GM12878 (cell line): ENCODE results near the gene CACNA1D. TPM values are rescaled to one million over a fixed set of nuclear protein-coding genes. Genes with fewer than 3 reads are reported as not detected.

Experiments
- CHD2 ChIP-seq: IDR thresholded peaks from 2 replicates; pipeline ENCODE4 v1.6.1; 2011; ENCODE audit warnings: low read depth, low read length, improper control_type of control experiment, borderline replicate concordance
- FOS ChIP-seq: IDR thresholded peaks from 3 replicates; pipeline ENCODE4 v1.6.1; 2011; ENCODE audit warnings: borderline replicate concordance; ENCODE audit not compliant: insufficient read length; ENCODE audit errors: extremely low read depth
- HDAC6 ChIP-seq: fragments of 200-600 bp; sonication (generic); IDR thresholded peaks from one replicate; pipeline ENCODE4 v1.8.0; 2017; ENCODE audit warnings: antibody characterized with exemption; ENCODE audit not compliant: unreplicated experiment
- MEF2A ChIP-seq: IDR thresholded peaks from 2 replicates; pipeline ENCODE4 v1.6.1; 2011; ENCODE audit warnings: low read depth, mild to moderate bottlenecking, low read length, moderate library complexity; ENCODE audit not compliant: insufficient read depth
- PAX8 ChIP-seq: fragments of 450-650 bp; IDR thresholded peaks from 2 replicates; pipeline ENCODE4 v1.6.1; 2017; ENCODE audit warnings: mild to moderate bottlenecking, moderate library complexity
- PKNOX1 ChIP-seq: fragments of 450-650 bp; IDR thresholded peaks from 2 replicates; pipeline ENCODE4 v1.6.1; 2016; ENCODE audit warnings: mild to moderate bottlenecking
- RFX5 ChIP-seq: IDR thresholded peaks from 2 replicates; pipeline ENCODE4 v1.6.1; 2011; ENCODE audit warnings: low read depth, low read length, improper control_type of control experiment
- TARDBP ChIP-seq: IDR thresholded peaks from 2 replicates; pipeline ENCODE4 v1.6.1; 2016; ENCODE audit warnings: borderline replicate concordance
- USF2 ChIP-seq: IDR thresholded peaks from 2 replicates; pipeline ENCODE4 v1.6.1; 2011; ENCODE audit warnings: low read depth, low read length, improper control_type of control experiment, borderline replicate concordance
- WRNIP1 ChIP-seq: IDR thresholded peaks from 2 replicates; pipeline ENCODE4 v1.6.1; 2011; ENCODE audit warnings: low read depth, low read length, improper control_type of control experiment, borderline replicate concordance
- ZBED1 ChIP-seq: IDR thresholded peaks from 2 replicates; pipeline ENCODE4 v1.6.1; 2016; ENCODE audit warnings: borderline replicate concordance
- ZNF207 ChIP-seq: fragments of 450-650 bp; IDR thresholded peaks from 2 replicates; pipeline ENCODE4 v1.6.1; 2014; ENCODE audit warnings: antibody characterized with exemption, mild to moderate bottlenecking, borderline replicate concordance
- polyA plus RNA-seq, 11 experiments: library from polyadenylated mRNA; depleted of rRNA in 4 of 11; unstranded in 6 of 11; stranded (reverse) in 5 of 11; fragments of >200 nt; fragmentation: Nextera tagmentation in 4 of 11; fragmentation: Illumina TruSeq in 1 of 11; extraction: Ambion mirVana in 4 of 11; extraction: Trizol in 1 of 11; gene quantifications; 1 replicate in 1 of 11; 2 replicates in 10 of 11; pipeline versions ENCODE4 v1.2.1 to v1.2.3, GENCODE V29; 2011 to 2016; ENCODE audit warnings: inconsistent platforms in 2 of 11, missing spikeins in 2 of 11, low read depth in 1 of 11
- total RNA-seq, 4 experiments: library from RNA; depleted of rRNA in 3 of 4; stranded (reverse); fragments of >200 nt in 3 of 4; fragmentation: Illumina TruSeq in 1 of 4; extraction: Trizol in 1 of 4; gene quantifications; 2 replicates each; pipeline versions ENCODE4 v1.2.1 to v1.2.3, GENCODE V29; 2013 to 2021
- TF ChIP-seq, protein P1 (sequence below), 3 experiments: IDR thresholded peaks in 2 of 3; conservative IDR thresholded peaks in 1 of 3; 2 replicates each; pipeline ENCODE4 v1.5.1; 2011; ENCODE audit warnings: low read depth in 3 of 3, low read length in 3 of 3, mild to moderate bottlenecking in 3 of 3, control low read depth in 2 of 3, moderate library complexity in 2 of 3, inconsistent platforms in 1 of 3, mixed read lengths in 1 of 3; ENCODE audit not compliant: control insufficient read depth in 2 of 3, insufficient read depth in 1 of 3; ENCODE audit errors: extremely low read depth in 1 of 3

CACNA1D gene
- total and polyA plus RNA-seq, 10 of the 15 experiments (the other 5 are each of a cell fraction or from before 2014, with no cell fraction given) = 0.21 to 24.4 (median 1.6) TPM

- TF ChIP-seq FOS (no peak), CHD2 (no peak), PAX8 (no peak), TARDBP (no peak), USF2 (no peak), MEF2A (no peak), WRNIP1 (no peak), RFX5 (no peak), HDAC6 (no peak), PKNOX1 (no peak), ZNF207 (no peak), ZBED1 (no peak)
- TF ChIP-seq, protein P1, sequence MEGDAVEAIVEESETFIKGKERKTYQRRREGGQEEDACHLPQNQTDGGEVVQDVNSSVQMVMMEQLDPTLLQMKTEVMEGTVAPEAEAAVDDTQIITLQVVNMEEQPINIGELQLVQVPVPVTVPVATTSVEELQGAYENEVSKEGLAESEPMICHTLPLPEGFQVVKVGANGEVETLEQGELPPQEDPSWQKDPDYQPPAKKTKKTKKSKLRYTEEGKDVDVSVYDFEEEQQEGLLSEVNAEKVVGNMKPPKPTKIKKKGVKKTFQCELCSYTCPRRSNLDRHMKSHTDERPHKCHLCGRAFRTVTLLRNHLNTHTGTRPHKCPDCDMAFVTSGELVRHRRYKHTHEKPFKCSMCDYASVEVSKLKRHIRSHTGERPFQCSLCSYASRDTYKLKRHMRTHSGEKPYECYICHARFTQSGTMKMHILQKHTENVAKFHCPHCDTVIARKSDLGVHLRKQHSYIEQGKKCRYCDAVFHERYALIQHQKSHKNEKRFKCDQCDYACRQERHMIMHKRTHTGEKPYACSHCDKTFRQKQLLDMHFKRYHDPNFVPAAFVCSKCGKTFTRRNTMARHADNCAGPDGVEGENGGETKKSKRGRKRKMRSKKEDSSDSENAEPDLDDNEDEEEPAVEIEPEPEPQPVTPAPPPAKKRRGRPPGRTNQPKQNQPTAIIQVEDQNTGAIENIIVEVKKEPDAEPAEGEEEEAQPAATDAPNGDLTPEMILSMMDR (IDR thresholded peaks at IDR 0.05 in 2 of 3, conservative IDR thresholded peaks at IDR 0.05 in 1 of 3; ENCODE audit: control insufficient read depth in 2 of 3, extremely low read depth in 1 of 3, insufficient read depth in 1 of 3, low read depth in 3 of 3, low read length in 3 of 3) = no peak
Measured at GRCh38 chr3:53585627-53586026, 91.2 kb downstream of the CACNA1D start (continued).
